ENCODE measurements around the gene ELL2. TPM values are rescaled to one million over a fixed set of nuclear protein-coding genes. Genes with fewer than 3 reads are reported as not detected.

The ELL2 gene
- total RNA-seq, 1 experiment from 2014 or later, result 27.5 TPM

DNA sequence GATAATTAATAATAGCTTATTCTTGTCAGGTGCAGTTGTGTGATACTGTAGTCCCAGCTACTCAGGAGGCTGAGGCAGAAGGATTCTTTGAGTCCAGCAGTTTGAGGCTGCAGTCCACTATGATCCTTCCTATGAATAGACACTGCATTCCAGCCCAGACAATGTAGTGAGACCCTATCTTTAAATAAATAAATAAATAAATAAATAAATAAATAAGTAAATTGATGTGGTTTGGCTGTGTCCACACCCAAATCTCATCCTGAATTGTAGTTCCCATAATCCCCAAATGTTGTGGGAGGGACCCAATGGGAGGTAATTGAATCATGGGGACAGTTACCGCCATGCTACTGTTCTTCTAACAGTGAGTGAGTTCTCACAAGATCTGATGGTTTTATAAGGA is 5.6 kb upstream of the ELL2 start:
- Histone ChIP-seq H3K27ac (ENCODE audit: insufficient read length, low read depth, low read length) (no peak overlapping the region), H3K27me3 (ENCODE audit: insufficient read depth, low read length) (no peaks in the 10 kb centered on the region), H4K5ac (ENCODE audit: insufficient read length, low read depth, low read length) (no peak overlapping the region), H3K4me2 (ENCODE audit: insufficient read depth, insufficient read length, low read length) (no peak overlapping the region), H3K9ac (ENCODE audit: extremely low read depth, insufficient read length, low read length) (no peak overlapping the region), H4K91ac (ENCODE audit: insufficient read length, low read depth, low read length) (no peak overlapping the region), H3K9me3 (ENCODE audit: control insufficient read depth, low read depth, low read length) (no peaks in the 10 kb centered on the region), H3K4me1 (ENCODE audit: insufficient read depth, low read length) (no peaks in the 10 kb centered on the region), H2BK5ac (ENCODE audit: insufficient read length, low read length) (no peak overlapping the region), H2AK5ac (ENCODE audit: insufficient read length, low read length) (no peak overlapping the region), H3K18ac (ENCODE audit: insufficient read length, low read depth, low read length) (no peak overlapping the region), H3K14ac (ENCODE audit: insufficient read depth, low read length) (no peak overlapping the region), H4K8ac (replicated peaks; ENCODE audit: insufficient read length, low read depth, low read length) (no peak overlapping the region), H3K79me2 (ENCODE audit: insufficient read depth, low read length) (no peaks in the 10 kb centered on the region), H3K56ac (ENCODE audit: insufficient read length, low read depth, low read length) (no peak overlapping the region), H2BK15ac (ENCODE audit: low read depth, low read length) (no peak overlapping the region), H3K4ac (ENCODE audit: low read depth, low read length) (no peak overlapping the region), H3K23me2 (ENCODE audit: insufficient read length, low read depth, low read length, poor library complexity, severe bottlenecking) (peaks cover 3% of the 10 kb centered on the region), H3K79me1 (ENCODE audit: insufficient read depth, low read depth, low read length, poor library complexity, severe bottlenecking) (no peaks in the 10 kb centered on the region), H3T11ph (ENCODE audit: low read length) (no peak overlapping the region), H2AFZ (ENCODE audit: low read length) (no peak overlapping the region), H3K23ac (ENCODE audit: insufficient read length, low read depth, low read length) (no peak overlapping the region), H4K20me1 (ENCODE audit: control insufficient read depth, insufficient read depth, insufficient read length) (no peaks in the 10 kb centered on the region), H2BK20ac (ENCODE audit: low read depth, low read length, poor library complexity, severe bottlenecking) (no peak overlapping the region), H2BK12ac (ENCODE audit: insufficient read length, low read depth, low read length) (no peak overlapping the region), H2BK120ac (ENCODE audit: low read depth, low read length, poor library complexity, severe bottlenecking) (no peak overlapping the region)
- H3K4me1 Mint-ChIP-seq, result peaks cover 19 to 22% of the 10 kb centered on the region in 2 experiments
- H3K9me3 Mint-ChIP-seq, result no peaks in the 10 kb centered on the region
- no peak overlapping the region for H3K27ac Mint-ChIP-seq
- H3K27me3 Mint-ChIP-seq (ENCODE audit: low read depth), result no peaks in the 10 kb centered on the region
- TF ChIP-seq, protein P1, sequence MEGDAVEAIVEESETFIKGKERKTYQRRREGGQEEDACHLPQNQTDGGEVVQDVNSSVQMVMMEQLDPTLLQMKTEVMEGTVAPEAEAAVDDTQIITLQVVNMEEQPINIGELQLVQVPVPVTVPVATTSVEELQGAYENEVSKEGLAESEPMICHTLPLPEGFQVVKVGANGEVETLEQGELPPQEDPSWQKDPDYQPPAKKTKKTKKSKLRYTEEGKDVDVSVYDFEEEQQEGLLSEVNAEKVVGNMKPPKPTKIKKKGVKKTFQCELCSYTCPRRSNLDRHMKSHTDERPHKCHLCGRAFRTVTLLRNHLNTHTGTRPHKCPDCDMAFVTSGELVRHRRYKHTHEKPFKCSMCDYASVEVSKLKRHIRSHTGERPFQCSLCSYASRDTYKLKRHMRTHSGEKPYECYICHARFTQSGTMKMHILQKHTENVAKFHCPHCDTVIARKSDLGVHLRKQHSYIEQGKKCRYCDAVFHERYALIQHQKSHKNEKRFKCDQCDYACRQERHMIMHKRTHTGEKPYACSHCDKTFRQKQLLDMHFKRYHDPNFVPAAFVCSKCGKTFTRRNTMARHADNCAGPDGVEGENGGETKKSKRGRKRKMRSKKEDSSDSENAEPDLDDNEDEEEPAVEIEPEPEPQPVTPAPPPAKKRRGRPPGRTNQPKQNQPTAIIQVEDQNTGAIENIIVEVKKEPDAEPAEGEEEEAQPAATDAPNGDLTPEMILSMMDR (conservative IDR thresholded peaks at IDR 0.05), result no peak
- no peak overlapping the region for H3K4me3 Mint-ChIP-seq
- no CpG with 5 or more reads among the region's 1 CpG for WGBS (ENCODE audit: extremely low coverage, insufficient read length, low lambda C conversion rate)
- no peak for DNase-seq
- H3K36me3 Mint-ChIP-seq (ENCODE audit: insufficient read depth in 1 of 3, low read depth in 3 of 3), result no peaks in the 10 kb centered on the region
